ENCODE data around the gene RPH3AL.

RPH3AL gene

DNA sequence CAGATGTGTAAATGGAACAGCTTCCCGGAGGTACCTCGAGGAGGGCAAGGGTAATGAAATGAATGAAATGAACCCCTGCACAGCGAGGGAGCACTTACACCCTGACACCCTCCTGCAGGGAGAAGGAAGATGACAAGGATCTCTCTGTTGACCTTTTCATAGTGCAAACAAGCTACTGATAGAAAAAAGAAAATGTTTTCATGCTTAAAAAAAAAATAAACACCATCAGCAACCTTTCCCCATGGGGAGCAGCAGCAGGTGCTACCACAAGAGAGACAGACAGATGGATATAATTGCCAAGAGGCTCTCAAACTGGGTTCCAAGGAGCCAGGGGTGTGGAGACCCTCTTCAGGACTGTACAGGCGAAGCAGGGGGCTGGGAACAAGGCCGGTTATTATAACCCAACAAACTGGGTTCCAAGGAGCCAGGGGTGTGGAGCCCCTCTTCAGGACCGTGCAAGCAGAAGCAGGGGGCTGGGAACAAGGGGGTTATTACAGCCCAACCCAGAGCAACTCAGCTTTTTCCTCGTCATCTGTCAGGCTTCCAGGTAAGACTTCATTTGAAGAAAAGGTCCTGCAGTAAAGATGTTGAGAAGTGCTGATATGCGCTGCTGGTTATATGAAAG is 718 bp upstream of the RPH3AL start:
- DNase-seq, result no peak

DNA sequence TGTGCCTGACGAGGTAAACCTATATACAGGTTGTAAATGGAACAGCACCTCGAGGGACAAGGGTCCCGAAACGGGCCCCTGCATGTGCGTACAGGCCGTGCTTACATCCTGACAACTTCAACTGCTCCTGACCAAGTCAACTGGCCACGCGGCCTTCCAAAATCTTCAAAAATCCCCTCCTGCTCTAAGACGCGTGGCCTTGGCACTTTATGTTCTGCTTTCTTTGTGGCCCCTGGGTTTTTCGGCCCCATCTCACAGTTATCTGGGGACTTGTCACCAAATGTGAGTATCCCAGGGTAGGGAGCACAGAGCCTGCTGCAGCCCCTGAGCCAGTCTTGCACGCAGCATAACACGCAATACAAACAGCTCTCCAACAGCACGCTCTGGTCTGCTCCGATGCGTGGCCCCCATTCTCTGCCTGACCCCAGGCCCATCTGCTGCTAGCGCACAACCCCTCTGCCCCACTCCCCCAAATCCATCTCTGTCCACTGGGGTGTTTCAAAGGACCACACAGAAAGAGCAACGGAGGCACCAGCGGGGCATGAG is 659 bp downstream of the RPH3AL start:
- no peak for DNase-seq

- no peak for DNase-seq
Measured at GRCh38 chr17:351449-351738, 1.2 kb downstream of the RPH3AL start.

GRCh38 chr17:350706-351448 is 1.7 kb downstream of the RPH3AL start:
- DNase-seq, result no peak

GRCh38 chr17:349666-350065 is 2.9 kb downstream of the RPH3AL start:
- no peak for DNase-seq

- no peak for DNase-seq
Measured at GRCh38 chr17:348692-349425, 3.7 kb downstream of the RPH3AL start.

GRCh38 chr17:348012-348411 is 4.6 kb downstream of the RPH3AL start:
- DNase-seq, result no peak

- no peak for DNase-seq
Measured at GRCh38 chr17:347309-347899, 5.2 kb downstream of the RPH3AL start.

DNA sequence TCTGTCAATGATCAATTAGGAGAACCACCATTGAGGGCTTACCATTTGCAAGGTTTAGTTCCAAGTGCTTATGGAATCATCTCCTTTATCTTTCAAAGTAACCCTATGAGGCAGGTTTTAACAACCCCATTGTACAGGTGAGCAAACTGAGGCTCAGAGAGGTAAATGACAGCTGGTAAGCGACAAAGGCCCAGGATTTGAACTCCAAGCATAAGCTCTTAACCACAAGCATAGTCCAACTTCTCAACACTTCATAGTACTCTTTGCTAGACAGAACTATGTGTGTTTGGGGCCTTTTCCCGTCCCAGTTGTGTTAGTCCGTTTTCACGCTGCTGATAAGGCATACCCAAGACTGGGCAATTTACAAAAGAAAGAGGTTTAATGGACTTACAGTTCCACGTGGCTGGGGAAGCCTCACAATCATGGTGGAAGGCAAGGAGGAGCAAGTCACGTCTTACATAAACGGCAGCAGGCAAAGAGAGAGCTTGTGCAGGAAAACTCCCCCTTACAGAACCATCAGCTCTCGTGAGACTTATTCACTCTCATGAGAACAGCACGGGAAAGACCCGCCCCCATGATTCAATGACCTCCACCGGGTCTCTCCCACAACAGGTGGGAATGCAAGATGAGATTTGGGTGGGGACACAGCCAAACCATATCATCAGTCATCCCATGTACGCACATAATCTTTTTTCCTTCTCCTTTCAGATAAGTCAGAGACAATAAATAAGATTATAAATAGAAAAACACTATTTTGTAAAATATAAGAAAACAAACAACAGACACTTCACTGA is 6.4 kb downstream of the RPH3AL start:
- no peak for DNase-seq

GRCh38 chr17:345261-345660 is 7.3 kb downstream of the RPH3AL start:
- DNase-seq, result no peak

GRCh38 chr17:343875-344752 is 8.5 kb downstream of the RPH3AL start:
- no peak for DNase-seq

GRCh38 chr17:343211-343610 is 9.4 kb downstream of the RPH3AL start:
- no peak for DNase-seq

DNA sequence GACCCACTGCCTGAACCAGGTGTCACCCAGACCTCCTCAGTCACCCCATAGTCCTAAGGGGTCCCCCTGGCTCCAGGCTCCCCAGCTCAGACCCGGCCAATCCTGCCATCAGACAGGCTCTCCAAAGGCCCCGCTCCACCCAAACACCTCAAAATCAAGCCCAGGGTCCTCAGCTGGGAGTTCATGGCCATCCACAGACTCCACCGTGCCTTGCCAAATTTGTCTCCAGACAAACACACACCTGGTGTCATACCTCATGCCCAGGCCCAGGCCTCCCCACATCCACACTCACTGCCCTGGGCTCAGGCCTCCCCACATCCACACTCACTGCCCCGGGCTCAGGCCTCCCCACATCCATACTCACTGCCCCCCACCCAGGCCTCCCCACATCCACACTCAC is 12.5 kb downstream of the RPH3AL start:
- DNase-seq, result no peak

DNA sequence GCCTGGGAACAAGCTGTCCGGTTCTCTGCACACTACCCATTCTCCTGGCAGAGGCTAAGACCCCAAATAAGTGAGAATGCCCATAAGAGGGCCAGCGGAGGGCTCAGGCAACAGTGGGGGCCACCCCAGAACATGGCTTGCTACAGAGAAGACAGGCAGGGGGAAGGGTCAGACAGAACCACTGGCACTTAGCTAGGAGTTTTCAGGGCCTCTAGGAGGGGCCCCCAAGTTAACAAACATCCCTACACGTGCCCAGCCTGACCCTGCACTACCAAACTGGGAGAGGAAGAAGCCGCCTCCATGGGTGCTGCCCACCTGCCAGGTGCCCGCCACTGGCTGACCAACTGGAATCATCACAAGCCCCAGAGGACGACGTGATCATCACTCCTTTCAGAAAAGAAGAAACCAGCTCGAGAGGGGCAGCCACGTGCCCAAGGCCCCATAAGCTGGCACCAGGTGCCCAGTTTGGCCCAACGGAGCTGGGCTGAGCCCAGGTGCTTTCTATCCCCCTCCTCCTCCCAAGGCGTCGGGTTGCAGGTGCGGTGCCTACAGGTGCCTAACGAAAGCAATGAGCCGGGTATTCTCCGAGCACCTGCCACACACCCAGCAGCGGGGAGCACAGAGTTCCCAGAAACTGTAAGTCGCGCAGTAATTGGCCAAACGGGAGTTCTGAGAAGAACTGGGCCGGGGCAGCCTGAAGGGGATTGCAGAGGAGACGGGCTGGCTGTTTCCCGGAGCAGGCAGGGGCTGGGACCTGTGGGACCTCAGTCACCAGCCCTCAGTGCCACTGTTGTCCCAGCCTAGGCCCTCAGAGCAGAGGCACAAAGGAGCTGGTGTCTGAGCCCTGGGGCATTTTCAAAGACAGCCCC is 13.2 kb downstream of the RPH3AL start:
- DNase-seq, result no peak

GRCh38 chr17:338442-339192 is 14.0 kb downstream of the RPH3AL start:
- no peak for DNase-seq

GRCh38 chr17:337866-338265 is 14.7 kb downstream of the RPH3AL start:
- no peak for DNase-seq

GRCh38 chr17:337453-337852 is 15.2 kb downstream of the RPH3AL start:
- DNase-seq, result no peak

DNA sequence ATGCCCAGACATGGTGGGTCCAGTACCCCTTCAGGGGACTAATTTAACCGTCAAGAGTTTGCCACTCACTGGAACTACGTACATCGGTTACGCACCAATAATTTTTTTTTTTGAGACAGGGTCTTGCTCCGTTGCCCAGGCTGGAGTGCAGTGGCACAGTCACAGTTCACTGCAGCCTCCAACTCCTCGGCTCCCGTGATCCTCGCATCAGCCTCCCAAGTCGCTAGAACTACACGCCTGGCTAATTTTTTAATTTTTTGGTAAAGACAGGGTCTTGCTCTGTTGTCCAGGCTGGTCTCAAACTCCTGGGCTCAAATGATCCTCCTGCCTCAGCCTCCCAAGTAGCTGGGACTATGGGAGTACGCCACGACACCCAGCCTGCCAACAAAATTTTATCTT is 15.6 kb downstream of the RPH3AL start:
- DNase-seq, result no peak

GRCh38 chr17:336110-337021 is 16.2 kb downstream of the RPH3AL start:
- no peak for DNase-seq

Data from activated naive CD4-positive, alpha-beta T cell treated with Interleukin-2 at 50 U/mL for 16 hours (primary cell).